C4-2B (cell line): ENCODE data around the gene CEP131.

Experiments
- CTCF ChIP-seq: fragments of 450-650 bp; conservative IDR thresholded peaks from 2 replicates; pipeline ENCODE4 v1.5.1; 2017; ENCODE audit warnings: mild to moderate bottlenecking
- ZFX ChIP-seq: fragments of 450-650 bp; IDR thresholded peaks from 2 replicates; pipeline ENCODE4 v1.6.1; 2017

GRCh38 chr17:81189016-81189415, 33.7 kb downstream of the CEP131 start:
- no peak for TF ChIP-seq CTCF
- no peak for TF ChIP-seq ZFX
